ENCODE results near the gene TLCD3A. TPM values are rescaled to one million over a fixed set of nuclear protein-coding genes. Genes with fewer than 3 reads are reported as not detected.
"Not testable (repeated sequence)": the region's sequence is repeated elsewhere in the genome, so short reads cannot be mapped to it uniquely, and the experiment has no call there.

Gene TLCD3A
- total RNA-seq, 1 experiment from 2014 or later = 27.4 TPM

DNA sequence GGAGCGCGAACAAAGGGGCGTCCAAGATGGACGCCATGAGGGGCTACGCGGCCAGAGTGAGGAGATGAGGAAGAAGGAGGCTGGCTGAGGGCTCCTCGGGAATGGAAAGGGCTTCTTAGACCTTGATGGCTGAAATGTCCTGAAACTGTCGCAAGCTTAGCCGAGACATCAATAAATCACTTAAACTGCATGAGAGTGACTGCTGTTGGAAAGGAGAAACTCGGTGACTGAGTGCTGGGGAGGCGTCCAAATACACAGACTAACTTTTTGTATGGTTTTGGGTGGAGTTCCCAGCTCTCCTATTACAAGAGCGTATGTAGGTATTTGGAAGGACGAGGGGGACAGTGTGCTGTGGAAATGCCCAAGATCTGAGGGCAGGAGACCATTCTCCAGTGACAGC, 21.0 kb downstream of the TLCD3A start:
- Histone ChIP-seq H2AFZ (ENCODE audit: low read length) (no peak overlapping the region), H3K9ac (ENCODE audit: low read length) (no peak overlapping the region), H3K4me1 (ENCODE audit: low read length) (peaks cover 18% of the 10 kb centered on the region), H3K4me2 (ENCODE audit: low read depth, low read length, poor library complexity, severe bottlenecking) (no peak overlapping the region), H3K27ac (ENCODE audit: low read length) (no peak overlapping the region), H3K4me3 (ENCODE audit: low read length) (no peak overlapping the region), H3K9me3 (ENCODE audit: low read length) (peaks cover 15% of the 10 kb centered on the region), H3K27me3 (ENCODE audit: low read length) (no peaks in the 10 kb centered on the region), H4K20me1 (ENCODE audit: insufficient read depth, low read depth, low read length) (no peaks in the 10 kb centered on the region), H3K79me2 (ENCODE audit: low read length) (peaks cover 30% of the 10 kb centered on the region), H3K9me2 (replicated peaks; ENCODE audit: insufficient read depth, low read length) (no peaks in the 10 kb centered on the region), H3K36me3 (ENCODE audit: insufficient read depth, low read length) (peaks cover 29% of the 10 kb centered on the region)
- no peak for DNase-seq

DNA sequence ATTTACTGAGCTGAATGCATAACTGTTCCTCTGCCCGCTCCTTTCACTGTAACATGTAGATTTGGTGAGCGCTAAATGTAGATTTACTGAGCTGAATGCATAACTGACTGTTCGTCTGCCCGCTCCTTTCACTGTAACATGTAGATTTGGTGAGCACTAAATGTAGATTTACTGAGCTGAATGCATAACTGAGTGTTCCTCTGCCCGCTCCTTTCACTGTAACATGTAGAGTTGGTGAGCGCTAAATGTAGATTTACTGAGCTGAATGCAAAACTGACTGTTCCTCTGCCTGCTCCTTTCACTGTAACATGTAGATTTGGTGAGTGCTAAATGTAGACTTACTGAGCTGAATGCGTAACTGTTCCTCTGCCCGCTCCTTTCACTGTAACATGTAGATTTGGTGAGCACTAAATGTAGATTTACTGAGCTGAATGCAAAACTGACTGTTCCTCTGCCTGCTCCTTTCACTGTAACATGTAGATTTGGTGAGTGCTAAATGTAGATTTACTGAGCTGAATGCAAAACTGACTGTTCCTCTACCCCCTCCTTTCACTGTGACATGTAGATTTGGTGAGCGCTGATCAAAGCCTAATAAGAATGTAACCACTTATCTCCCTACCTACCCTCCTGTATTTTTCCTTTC, 23.0 kb downstream of the TLCD3A start:
- H3K36me3 ChIP-seq (ENCODE audit: insufficient read depth, low read length) = peaks cover 24% of the 10 kb centered on the region

DNA sequence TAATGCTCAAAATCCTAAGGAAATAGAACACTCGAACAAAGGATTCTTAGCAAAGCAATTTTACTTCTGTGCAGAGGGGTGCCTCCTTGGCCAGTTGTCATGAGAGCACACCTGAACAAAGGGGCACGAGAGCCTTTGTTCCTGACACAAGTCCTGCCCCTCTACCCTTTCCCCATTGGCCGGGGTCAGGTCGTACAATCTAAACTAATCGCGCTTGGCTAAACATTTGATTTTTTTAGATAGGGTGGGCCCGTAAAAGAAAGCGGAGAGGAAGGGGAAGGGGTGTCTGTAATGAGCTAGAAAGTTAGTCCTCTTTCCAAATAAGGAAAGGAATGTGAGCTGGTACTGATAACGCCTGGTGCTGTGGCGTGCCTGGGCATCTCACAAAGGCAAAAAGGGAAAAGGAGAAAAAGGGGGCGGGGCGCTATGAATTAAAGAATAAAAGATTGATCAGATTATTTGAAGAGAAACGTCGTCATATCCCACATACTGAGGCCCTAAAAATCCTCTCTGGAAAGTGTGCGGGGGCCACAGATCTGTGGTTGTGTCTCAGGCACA, 23.7 kb downstream of the TLCD3A start:
- H3K4me2 ChIP-seq (ENCODE audit: low read depth, low read length, poor library complexity, severe bottlenecking); H3K79me2 ChIP-seq (ENCODE audit: low read length); H4K20me1 ChIP-seq (ENCODE audit: insufficient read depth, low read depth, low read length); H3K27ac ChIP-seq (ENCODE audit: low read length); H3K4me3 ChIP-seq (ENCODE audit: low read length); H3K9me2 ChIP-seq (replicated peaks; ENCODE audit: insufficient read depth, low read length); DNase-seq; H3K27me3 ChIP-seq (ENCODE audit: low read length); H3K9me3 ChIP-seq (ENCODE audit: low read length); H3K9ac ChIP-seq (ENCODE audit: low read length); H2AFZ ChIP-seq (ENCODE audit: low read length): not testable (repeated sequence)
- H3K4me1 ChIP-seq (ENCODE audit: low read length) = peaks cover 10% of the 10 kb centered on the region
- H3K36me3 ChIP-seq (ENCODE audit: insufficient read depth, low read length) = peaks cover 17% of the 10 kb centered on the region; the same call in 1 of the 2 replicates

More for the DNA sequence above, 23.0 kb downstream of the TLCD3A start:
- not testable (repeated sequence) for DNase-seq; H3K9ac ChIP-seq (ENCODE audit: low read length); H3K27me3 ChIP-seq (ENCODE audit: low read length); H3K9me3 ChIP-seq (ENCODE audit: low read length); H4K20me1 ChIP-seq (ENCODE audit: insufficient read depth, low read depth, low read length); H3K9me2 ChIP-seq (replicated peaks; ENCODE audit: insufficient read depth, low read length); H3K27ac ChIP-seq (ENCODE audit: low read length); H2AFZ ChIP-seq (ENCODE audit: low read length); H3K4me2 ChIP-seq (ENCODE audit: low read depth, low read length, poor library complexity, severe bottlenecking); H3K4me3 ChIP-seq (ENCODE audit: low read length)
- H3K4me1 ChIP-seq (ENCODE audit: low read length) = peaks cover 17% of the 10 kb centered on the region
- H3K79me2 ChIP-seq (ENCODE audit: low read length) = peaks cover 15% of the 10 kb centered on the region

DNA sequence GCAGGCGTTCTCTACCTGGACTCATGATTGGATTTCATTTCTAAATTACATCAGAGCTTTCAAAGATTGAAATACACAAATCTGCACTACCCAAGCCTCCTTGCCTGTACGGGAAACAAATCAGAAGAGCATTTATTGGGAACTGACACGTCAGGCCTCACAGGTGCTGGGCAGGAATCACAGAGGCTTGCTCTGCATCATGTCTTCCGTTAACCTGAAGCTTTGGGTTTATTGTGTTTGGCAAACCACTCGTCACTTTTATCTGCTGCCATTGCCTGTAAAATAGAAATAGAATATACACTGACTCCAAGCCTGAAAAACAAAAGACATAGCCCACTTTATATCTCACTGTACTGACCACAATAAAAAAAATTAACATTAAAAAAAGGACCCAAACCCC, 27.6 kb downstream of the TLCD3A start:
- no peaks in the 10 kb centered on the region for H4K20me1 ChIP-seq (ENCODE audit: insufficient read depth, low read depth, low read length)
- H2AFZ ChIP-seq (ENCODE audit: low read length) = no peak overlapping the region
- H3K9me3 ChIP-seq (ENCODE audit: low read length) = no peaks in the 10 kb centered on the region
- H3K27me3 ChIP-seq (ENCODE audit: low read length) = no peaks in the 10 kb centered on the region
- H3K4me3 ChIP-seq (ENCODE audit: low read length) = no peak overlapping the region
- H3K9ac ChIP-seq (ENCODE audit: low read length) = no peak overlapping the region
- no peak overlapping the region for H3K4me2 ChIP-seq (ENCODE audit: low read depth, low read length, poor library complexity, severe bottlenecking)
- no peaks in the 10 kb centered on the region for H3K79me2 ChIP-seq (ENCODE audit: low read length)
- DNase-seq = no peak
- no peak overlapping the region for H3K27ac ChIP-seq (ENCODE audit: low read length)
- no peaks in the 10 kb centered on the region for H3K9me2 ChIP-seq (replicated peaks; ENCODE audit: insufficient read depth, low read length)
- no peaks in the 10 kb centered on the region for H3K4me1 ChIP-seq (ENCODE audit: low read length)
- H3K36me3 ChIP-seq (ENCODE audit: insufficient read depth, low read length) = peaks cover 33% of the 10 kb centered on the region; the same call in 1 of the 2 replicates

DNA sequence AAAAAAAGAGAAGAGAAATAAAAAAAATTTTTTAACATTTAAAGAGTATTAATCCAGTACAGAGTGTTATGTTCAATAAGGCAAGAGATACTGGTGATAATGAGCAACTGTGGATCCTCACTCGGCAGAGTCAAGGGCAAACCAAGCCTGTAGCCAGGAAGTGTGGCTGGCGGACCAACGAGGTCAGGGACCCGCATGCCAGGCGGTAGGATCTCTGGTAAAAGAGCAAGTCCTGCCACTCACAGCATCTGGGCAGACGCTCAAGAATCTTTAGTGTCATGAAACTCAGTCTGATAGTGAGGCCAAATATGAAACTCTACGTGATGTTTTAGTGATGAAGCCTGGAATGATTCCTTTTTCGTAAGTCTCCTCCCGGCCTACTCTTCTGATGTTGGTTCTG, 28.0 kb downstream of the TLCD3A start:
- Histone ChIP-seq H3K36me3 (ENCODE audit: insufficient read depth, low read length) (peaks cover 37% of the 10 kb centered on the region; the same call in 1 of the 2 replicates), H3K79me2 (ENCODE audit: low read length) (no peaks in the 10 kb centered on the region), H4K20me1 (ENCODE audit: insufficient read depth, low read depth, low read length) (no peaks in the 10 kb centered on the region), H2AFZ (ENCODE audit: low read length) (no peak overlapping the region), H3K9ac (ENCODE audit: low read length) (no peak overlapping the region), H3K9me2 (replicated peaks; ENCODE audit: insufficient read depth, low read length) (no peaks in the 10 kb centered on the region), H3K9me3 (ENCODE audit: low read length) (no peaks in the 10 kb centered on the region), H3K4me3 (ENCODE audit: low read length) (no peak overlapping the region), H3K4me1 (ENCODE audit: low read length) (no peaks in the 10 kb centered on the region), H3K27me3 (ENCODE audit: low read length) (no peaks in the 10 kb centered on the region), H3K27ac (ENCODE audit: low read length) (no peak overlapping the region), H3K4me2 (ENCODE audit: low read depth, low read length, poor library complexity, severe bottlenecking) (no peak overlapping the region)
- DNase-seq = no peak

- H4K20me1 ChIP-seq (ENCODE audit: insufficient read depth, low read depth, low read length) = no peaks in the 10 kb centered on the region
- H3K27me3 ChIP-seq (ENCODE audit: low read length) = no peaks in the 10 kb centered on the region
- H3K36me3 ChIP-seq (ENCODE audit: insufficient read depth, low read length) = peaks cover 40% of the 10 kb centered on the region; the same call in 1 of the 2 replicates
- no peak overlapping the region for H3K27ac ChIP-seq (ENCODE audit: low read length)
- no peak overlapping the region for H2AFZ ChIP-seq (ENCODE audit: low read length)
- no peak for DNase-seq
- H3K9me3 ChIP-seq (ENCODE audit: low read length) = no peaks in the 10 kb centered on the region
- H3K4me1 ChIP-seq (ENCODE audit: low read length) = no peaks in the 10 kb centered on the region
- no peaks in the 10 kb centered on the region for H3K9me2 ChIP-seq (replicated peaks; ENCODE audit: insufficient read depth, low read length)
- H3K79me2 ChIP-seq (ENCODE audit: low read length) = no peaks in the 10 kb centered on the region
- H3K9ac ChIP-seq (ENCODE audit: low read length) = no peak overlapping the region
- H3K4me2 ChIP-seq (ENCODE audit: low read depth, low read length, poor library complexity, severe bottlenecking) = no peak overlapping the region
- H3K4me3 ChIP-seq (ENCODE audit: low read length) = no peak overlapping the region
These were observed 34.7 kb downstream of the TLCD3A start for GRCh38 chr17:767076-767475.

- Histone ChIP-seq H3K36me3 (ENCODE audit: insufficient read depth, low read length) (peaks cover 59% of the 10 kb centered on the region), H3K79me2 (ENCODE audit: low read length) (peaks cover 16% of the 10 kb centered on the region; the same call in 1 of the 2 replicates), H3K9me3 (ENCODE audit: low read length) (no peaks in the 10 kb centered on the region), H3K4me1 (ENCODE audit: low read length) (no peaks in the 10 kb centered on the region), H3K4me2 (ENCODE audit: low read depth, low read length, poor library complexity, severe bottlenecking) (no peak overlapping the region), H3K27ac (ENCODE audit: low read length) (no peak overlapping the region), H3K4me3 (ENCODE audit: low read length) (no peak overlapping the region), H2AFZ (ENCODE audit: low read length) (no peak overlapping the region), H3K27me3 (ENCODE audit: low read length) (no peaks in the 10 kb centered on the region), H3K9ac (ENCODE audit: low read length) (no peak overlapping the region), H4K20me1 (ENCODE audit: insufficient read depth, low read depth, low read length) (no peaks in the 10 kb centered on the region; the same call in 1 of the 2 replicates), H3K9me2 (replicated peaks; ENCODE audit: insufficient read depth, low read length) (no peaks in the 10 kb centered on the region)
- DNase-seq = no peak
These were observed 40.6 kb downstream of the TLCD3A start for GRCh38 chr17:773016-773415.

GRCh38 chr17:773467-774312, 41.3 kb downstream of the TLCD3A start:
- Histone ChIP-seq H3K9me2 (replicated peaks; ENCODE audit: insufficient read depth, low read length) (no peaks in the 10 kb centered on the region), H3K36me3 (ENCODE audit: insufficient read depth, low read length) (peaks cover 66% of the 10 kb centered on the region), H3K27me3 (ENCODE audit: low read length) (no peaks in the 10 kb centered on the region), H3K4me1 (ENCODE audit: low read length) (no peaks in the 10 kb centered on the region), H3K4me3 (ENCODE audit: low read length) (no peak overlapping the region), H3K79me2 (ENCODE audit: low read length) (peaks cover 23% of the 10 kb centered on the region), H3K9me3 (ENCODE audit: low read length) (no peaks in the 10 kb centered on the region), H3K4me2 (ENCODE audit: low read depth, low read length, poor library complexity, severe bottlenecking) (no peak overlapping the region), H4K20me1 (ENCODE audit: insufficient read depth, low read depth, low read length) (no peaks in the 10 kb centered on the region; the same call in 1 of the 2 replicates), H2AFZ (ENCODE audit: low read length) (no peak overlapping the region), H3K9ac (ENCODE audit: low read length) (no peak overlapping the region), H3K27ac (ENCODE audit: low read length) (no peak overlapping the region)
- DNase-seq = no peak

All from Karpas-422 (cell line).